Loucy (cell line): Measurements from ENCODE around the gene VAT1L.

Experiments used
- H2AFZ ChIP-seq: fragments of 200-600 bp; sonication (generic); 2 replicates; pipeline ENCODE4 v1.6.0; 2016; ENCODE audit warnings: antibody characterized with exemption, mild to moderate bottlenecking, low read length, moderate library complexity
- H3F3A ChIP-seq: fragments of 200-600 bp; 2 replicates; pipeline ENCODE4 v1.6.0; 2016; ENCODE audit warnings: antibody characterized with exemption, low read depth, mild to moderate bottlenecking
- H3K27me3 ChIP-seq: fragments of 200-600 bp; sonication (generic); 2 replicates; pipeline ENCODE4 v1.6.1; 2014; ENCODE audit warnings: low read length, mild to moderate bottlenecking; ENCODE audit not compliant: insufficient read depth, poor library complexity, severe bottlenecking
- H3K36me3 ChIP-seq: fragments of 200-600 bp; sonication (generic); 2 replicates; pipeline ENCODE4 v1.6.1; 2016; ENCODE audit warnings: low read length; ENCODE audit not compliant: insufficient read depth
- H3K4me1 ChIP-seq: fragments of 200-600 bp; sonication (generic); 2 replicates; pipeline ENCODE4 v1.5.1; 2014; ENCODE audit warnings: low read length, mild to moderate bottlenecking; ENCODE audit not compliant: insufficient read depth, poor library complexity, severe bottlenecking
- H3K4me2 ChIP-seq: fragments of 200-600 bp; sonication (generic); 2 replicates; pipeline ENCODE4 v1.6.0; 2014; ENCODE audit warnings: antibody characterized with exemption, low read length, low read depth, mild to moderate bottlenecking; ENCODE audit not compliant: poor library complexity, severe bottlenecking
- H3K4me3 ChIP-seq: fragments of 200-600 bp; sonication (generic); 2 replicates; pipeline ENCODE4 v1.5.1; 2014; ENCODE audit warnings: low read length, mild to moderate bottlenecking, mixed read lengths; ENCODE audit not compliant: poor library complexity, severe bottlenecking
- H3K79me2 ChIP-seq: fragments of 200-600 bp; sonication (generic); 2 replicates; pipeline ENCODE4 v1.6.1; 2014; ENCODE audit warnings: low read length; ENCODE audit not compliant: insufficient read depth
- H3K9ac ChIP-seq: fragments of 200-600 bp; sonication (generic); 2 replicates; pipeline ENCODE4 v1.6.0; 2014; ENCODE audit warnings: mild to moderate bottlenecking, low read depth, low read length, moderate library complexity; ENCODE audit not compliant: poor library complexity, severe bottlenecking
- H3K9me2 ChIP-seq: fragments of 200-600 bp; sonication (generic); replicated peaks from 2 replicates; pipeline ENCODE4 v1.6.1; 2016; ENCODE audit warnings: low read depth, low read length, mixed read lengths
- H3K9me3 ChIP-seq: fragments of 200-600 bp; sonication (generic); 2 replicates; pipeline ENCODE4 v1.6.1; 2014; ENCODE audit warnings: mild to moderate bottlenecking, antibody characterized with exemption, low read length, low read depth; ENCODE audit not compliant: insufficient read depth
- H4K20me1 ChIP-seq: fragments of 200-600 bp; sonication (generic); 2 replicates; pipeline ENCODE4 v1.6.0; 2014; ENCODE audit warnings: antibody characterized with exemption, low read length, mild to moderate bottlenecking; ENCODE audit not compliant: insufficient read depth, poor library complexity, severe bottlenecking
- EZH2phosphoT487 ChIP-seq: fragments of 200-600 bp; IDR thresholded peaks from 2 replicates; pipeline ENCODE4 v1.6.1; 2018; ENCODE audit warnings: antibody characterized with exemption, mild to moderate bottlenecking, moderate library complexity, borderline replicate concordance
- TF ChIP-seq, protein P1 (sequence below): fragments of 200-600 bp; sonication (generic); conservative IDR thresholded peaks from 2 replicates; pipeline ENCODE4 v1.5.1; 2014; ENCODE audit warnings: mild to moderate bottlenecking, antibody characterized with exemption, low read length

The VAT1L gene

DNA sequence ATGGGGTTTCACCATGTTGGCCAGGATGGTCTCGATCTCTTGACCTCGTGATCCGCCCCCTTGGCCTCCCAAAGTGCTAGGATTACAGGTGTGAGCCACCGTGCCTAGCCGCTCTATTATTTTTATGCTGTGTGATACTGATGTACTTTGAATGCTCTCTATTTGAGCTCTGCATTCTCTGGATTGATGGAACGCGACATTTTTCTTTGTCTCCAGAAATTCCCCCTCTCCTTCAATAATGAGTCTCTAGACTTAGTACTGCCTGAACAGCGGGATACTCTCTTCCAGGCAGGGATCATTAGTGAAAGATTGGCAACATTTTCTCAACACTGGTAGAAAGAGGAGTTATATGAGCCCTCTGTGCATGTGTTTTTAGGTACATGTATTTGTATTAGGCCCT, 140.6 kb downstream of the VAT1L start:
- Histone ChIP-seq H3K27me3 (no peaks in the 10 kb centered on the region), H2AFZ (no peak overlapping the region), H3K9me3 (no peaks in the 10 kb centered on the region; the same call in 1 of the 2 replicates), H3K4me1 (no peaks in the 10 kb centered on the region), H3K4me3 (no peak overlapping the region), H3F3A (no peaks in the 10 kb centered on the region), H3K79me2 (no peaks in the 10 kb centered on the region), H3K36me3 (no peaks in the 10 kb centered on the region), H4K20me1 (no peaks in the 10 kb centered on the region), H3K9ac (no peak overlapping the region), H3K4me2 (no peak overlapping the region), H3K9me2 (no peaks in the 10 kb centered on the region)
- TF ChIP-seq EZH2phosphoT487: no peak
- TF ChIP-seq, protein P1, sequence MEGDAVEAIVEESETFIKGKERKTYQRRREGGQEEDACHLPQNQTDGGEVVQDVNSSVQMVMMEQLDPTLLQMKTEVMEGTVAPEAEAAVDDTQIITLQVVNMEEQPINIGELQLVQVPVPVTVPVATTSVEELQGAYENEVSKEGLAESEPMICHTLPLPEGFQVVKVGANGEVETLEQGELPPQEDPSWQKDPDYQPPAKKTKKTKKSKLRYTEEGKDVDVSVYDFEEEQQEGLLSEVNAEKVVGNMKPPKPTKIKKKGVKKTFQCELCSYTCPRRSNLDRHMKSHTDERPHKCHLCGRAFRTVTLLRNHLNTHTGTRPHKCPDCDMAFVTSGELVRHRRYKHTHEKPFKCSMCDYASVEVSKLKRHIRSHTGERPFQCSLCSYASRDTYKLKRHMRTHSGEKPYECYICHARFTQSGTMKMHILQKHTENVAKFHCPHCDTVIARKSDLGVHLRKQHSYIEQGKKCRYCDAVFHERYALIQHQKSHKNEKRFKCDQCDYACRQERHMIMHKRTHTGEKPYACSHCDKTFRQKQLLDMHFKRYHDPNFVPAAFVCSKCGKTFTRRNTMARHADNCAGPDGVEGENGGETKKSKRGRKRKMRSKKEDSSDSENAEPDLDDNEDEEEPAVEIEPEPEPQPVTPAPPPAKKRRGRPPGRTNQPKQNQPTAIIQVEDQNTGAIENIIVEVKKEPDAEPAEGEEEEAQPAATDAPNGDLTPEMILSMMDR: no peak

DNA sequence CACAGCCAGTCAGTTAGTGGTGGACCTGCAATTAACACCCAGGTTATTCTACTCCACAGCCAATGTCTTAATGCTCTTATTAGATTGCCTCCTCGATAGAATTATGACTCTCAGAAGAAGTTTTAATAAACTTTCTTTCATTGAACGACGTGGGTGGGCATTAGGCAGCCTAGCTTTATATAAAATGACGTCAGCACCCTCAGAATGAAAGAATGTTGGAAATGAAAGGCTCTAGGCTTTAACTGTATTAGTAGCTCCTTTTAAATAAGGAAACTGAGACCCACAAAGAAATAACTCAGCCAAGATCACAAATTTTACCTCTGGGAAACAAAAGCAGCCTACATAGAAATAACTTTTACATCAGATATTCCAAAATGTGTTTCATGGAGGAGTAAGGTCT, 142.7 kb downstream of the VAT1L start:
- Histone ChIP-seq H3F3A (no peaks in the 10 kb centered on the region), H4K20me1 (no peaks in the 10 kb centered on the region), H3K9me2 (no peaks in the 10 kb centered on the region), H3K4me3 (no peak overlapping the region), H3K4me2 (no peak overlapping the region), H2AFZ (no peak overlapping the region), H3K79me2 (no peaks in the 10 kb centered on the region), H3K36me3 (no peaks in the 10 kb centered on the region), H3K27me3 (no peaks in the 10 kb centered on the region), H3K9me3 (no peaks in the 10 kb centered on the region; the same call in 1 of the 2 replicates), H3K9ac (no peak overlapping the region), H3K4me1 (no peaks in the 10 kb centered on the region)
- no peak for TF ChIP-seq EZH2phosphoT487
- TF ChIP-seq, protein P1: no peak

DNA sequence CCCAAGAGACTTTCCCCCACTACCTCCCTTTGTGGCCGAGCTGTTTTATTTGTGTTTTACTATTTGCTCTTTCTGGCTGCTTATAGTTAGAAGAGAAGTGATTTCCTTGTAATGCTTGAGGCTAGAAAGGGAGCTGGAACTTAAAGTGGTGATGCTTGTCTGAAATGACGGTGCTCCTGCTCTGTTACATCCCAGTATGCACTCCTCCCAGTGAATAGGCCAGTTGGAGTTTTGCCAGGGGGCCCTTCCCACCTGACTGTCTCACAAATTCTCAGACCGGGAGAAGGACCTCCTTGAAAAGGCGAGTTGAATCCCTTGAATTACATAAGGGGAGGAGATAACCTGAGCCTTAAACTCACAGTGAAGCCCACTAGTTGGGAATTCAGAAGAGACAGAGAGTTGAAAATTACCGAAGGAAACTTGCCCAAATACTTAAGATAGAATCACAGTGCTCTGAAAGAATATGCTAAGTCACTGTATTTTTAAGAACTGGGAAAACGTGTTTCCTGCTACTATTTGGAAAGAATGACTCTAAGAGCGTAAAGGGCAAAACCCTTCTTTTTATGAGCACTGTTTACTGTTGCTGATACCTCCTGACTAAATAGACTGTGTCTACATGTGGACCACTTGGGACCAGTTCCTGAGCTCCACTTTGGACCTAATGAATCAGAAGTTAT, 149.2 kb downstream of the VAT1L start:
- no peaks in the 10 kb centered on the region for H3K27me3 ChIP-seq
- H3K4me3 ChIP-seq: no peak overlapping the region
- no peak overlapping the region for H2AFZ ChIP-seq
- no peak overlapping the region for H3K4me2 ChIP-seq
- TF ChIP-seq, protein P1: no peak
- TF ChIP-seq EZH2phosphoT487: no peak
- no peaks in the 10 kb centered on the region; the same call in 1 of the 2 replicates for H3K9me3 ChIP-seq
- H3K9me2 ChIP-seq: no peaks in the 10 kb centered on the region
- no peaks in the 10 kb centered on the region for H4K20me1 ChIP-seq
- H3K4me1 ChIP-seq: no peaks in the 10 kb centered on the region
- no peaks in the 10 kb centered on the region for H3K36me3 ChIP-seq
- no peaks in the 10 kb centered on the region for H3K79me2 ChIP-seq
- no peak overlapping the region for H3K9ac ChIP-seq
- H3F3A ChIP-seq: no peaks in the 10 kb centered on the region
